ENCODE results near the gene ANO9.

DNA sequence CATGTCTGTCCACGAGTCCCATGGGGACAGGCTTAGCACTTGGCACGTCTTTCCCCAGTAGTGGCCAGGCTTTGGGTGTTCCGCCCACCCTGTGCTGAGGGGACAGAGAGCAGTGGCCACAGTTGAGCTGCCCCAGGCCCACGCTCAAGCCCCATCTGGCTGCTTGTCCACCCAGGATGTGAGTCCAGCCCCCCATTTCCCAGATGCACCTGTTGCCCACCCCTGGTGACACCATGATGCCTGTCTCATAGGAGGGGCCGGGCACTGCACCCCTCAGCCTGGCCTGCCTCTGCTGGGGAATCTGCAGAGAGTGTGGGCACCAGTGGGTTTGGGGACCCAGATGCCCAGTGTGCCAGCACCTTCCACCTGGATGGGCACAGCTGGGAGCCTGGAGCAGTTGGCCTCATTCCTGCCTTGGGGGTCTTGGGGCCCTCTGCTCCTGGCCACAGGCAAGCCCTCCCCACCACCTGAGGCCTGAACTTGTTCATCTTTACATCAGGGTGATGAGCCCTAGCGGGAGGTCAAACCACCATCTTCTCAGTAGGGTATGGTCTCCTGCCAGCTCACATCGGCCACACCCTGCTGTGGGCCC lies 32.7 kb downstream of the ANO9 start:
- TF ChIP-seq POLR2AphosphoS5 (IDR thresholded peaks at IDR 0.05; ENCODE audit: low read depth) (no peak), CREB1 (CRISPR knock-in tag; IDR thresholded peaks at IDR 0.05; ENCODE audit: low read depth) (no peak), EZH2 (IDR thresholded peaks at IDR 0.05; ENCODE audit: low read depth, unreplicated experiment) (no peak), EZH2phosphoT487 (IDR thresholded peaks at IDR 0.05; ENCODE audit: unreplicated experiment) (no peak)
- TF ChIP-seq, protein P1, sequence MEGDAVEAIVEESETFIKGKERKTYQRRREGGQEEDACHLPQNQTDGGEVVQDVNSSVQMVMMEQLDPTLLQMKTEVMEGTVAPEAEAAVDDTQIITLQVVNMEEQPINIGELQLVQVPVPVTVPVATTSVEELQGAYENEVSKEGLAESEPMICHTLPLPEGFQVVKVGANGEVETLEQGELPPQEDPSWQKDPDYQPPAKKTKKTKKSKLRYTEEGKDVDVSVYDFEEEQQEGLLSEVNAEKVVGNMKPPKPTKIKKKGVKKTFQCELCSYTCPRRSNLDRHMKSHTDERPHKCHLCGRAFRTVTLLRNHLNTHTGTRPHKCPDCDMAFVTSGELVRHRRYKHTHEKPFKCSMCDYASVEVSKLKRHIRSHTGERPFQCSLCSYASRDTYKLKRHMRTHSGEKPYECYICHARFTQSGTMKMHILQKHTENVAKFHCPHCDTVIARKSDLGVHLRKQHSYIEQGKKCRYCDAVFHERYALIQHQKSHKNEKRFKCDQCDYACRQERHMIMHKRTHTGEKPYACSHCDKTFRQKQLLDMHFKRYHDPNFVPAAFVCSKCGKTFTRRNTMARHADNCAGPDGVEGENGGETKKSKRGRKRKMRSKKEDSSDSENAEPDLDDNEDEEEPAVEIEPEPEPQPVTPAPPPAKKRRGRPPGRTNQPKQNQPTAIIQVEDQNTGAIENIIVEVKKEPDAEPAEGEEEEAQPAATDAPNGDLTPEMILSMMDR (conservative IDR thresholded peaks at IDR 0.05; ENCODE audit: low read depth in 2 of 2): no peak
- TF ChIP-seq, protein P2, sequence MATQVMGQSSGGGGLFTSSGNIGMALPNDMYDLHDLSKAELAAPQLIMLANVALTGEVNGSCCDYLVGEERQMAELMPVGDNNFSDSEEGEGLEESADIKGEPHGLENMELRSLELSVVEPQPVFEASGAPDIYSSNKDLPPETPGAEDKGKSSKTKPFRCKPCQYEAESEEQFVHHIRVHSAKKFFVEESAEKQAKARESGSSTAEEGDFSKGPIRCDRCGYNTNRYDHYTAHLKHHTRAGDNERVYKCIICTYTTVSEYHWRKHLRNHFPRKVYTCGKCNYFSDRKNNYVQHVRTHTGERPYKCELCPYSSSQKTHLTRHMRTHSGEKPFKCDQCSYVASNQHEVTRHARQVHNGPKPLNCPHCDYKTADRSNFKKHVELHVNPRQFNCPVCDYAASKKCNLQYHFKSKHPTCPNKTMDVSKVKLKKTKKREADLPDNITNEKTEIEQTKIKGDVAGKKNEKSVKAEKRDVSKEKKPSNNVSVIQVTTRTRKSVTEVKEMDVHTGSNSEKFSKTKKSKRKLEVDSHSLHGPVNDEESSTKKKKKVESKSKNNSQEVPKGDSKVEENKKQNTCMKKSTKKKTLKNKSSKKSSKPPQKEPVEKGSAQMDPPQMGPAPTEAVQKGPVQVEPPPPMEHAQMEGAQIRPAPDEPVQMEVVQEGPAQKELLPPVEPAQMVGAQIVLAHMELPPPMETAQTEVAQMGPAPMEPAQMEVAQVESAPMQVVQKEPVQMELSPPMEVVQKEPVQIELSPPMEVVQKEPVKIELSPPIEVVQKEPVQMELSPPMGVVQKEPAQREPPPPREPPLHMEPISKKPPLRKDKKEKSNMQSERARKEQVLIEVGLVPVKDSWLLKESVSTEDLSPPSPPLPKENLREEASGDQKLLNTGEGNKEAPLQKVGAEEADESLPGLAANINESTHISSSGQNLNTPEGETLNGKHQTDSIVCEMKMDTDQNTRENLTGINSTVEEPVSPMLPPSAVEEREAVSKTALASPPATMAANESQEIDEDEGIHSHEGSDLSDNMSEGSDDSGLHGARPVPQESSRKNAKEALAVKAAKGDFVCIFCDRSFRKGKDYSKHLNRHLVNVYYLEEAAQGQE (IDR thresholded peaks at IDR 0.05; ENCODE audit: unreplicated experiment): no peak
- TF ChIP-seq, protein P3, sequence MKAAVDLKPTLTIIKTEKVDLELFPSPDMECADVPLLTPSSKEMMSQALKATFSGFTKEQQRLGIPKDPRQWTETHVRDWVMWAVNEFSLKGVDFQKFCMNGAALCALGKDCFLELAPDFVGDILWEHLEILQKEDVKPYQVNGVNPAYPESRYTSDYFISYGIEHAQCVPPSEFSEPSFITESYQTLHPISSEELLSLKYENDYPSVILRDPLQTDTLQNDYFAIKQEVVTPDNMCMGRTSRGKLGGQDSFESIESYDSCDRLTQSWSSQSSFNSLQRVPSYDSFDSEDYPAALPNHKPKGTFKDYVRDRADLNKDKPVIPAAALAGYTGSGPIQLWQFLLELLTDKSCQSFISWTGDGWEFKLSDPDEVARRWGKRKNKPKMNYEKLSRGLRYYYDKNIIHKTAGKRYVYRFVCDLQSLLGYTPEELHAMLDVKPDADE (IDR thresholded peaks at IDR 0.05): no peak
